NCI-H2227 (cell line): Measurements from ENCODE around the gene PPP1R1B.

Experiments used
- DNase-seq: peaks from one replicate; lab custom pipeline; 2025; ENCODE audit not compliant: unreplicated experiment; lab: John Stamatoyannopoulos, UW

Gene PPP1R1B

GRCh38 chr17:39651923-39652586 lies 25.3 kb downstream of the PPP1R1B start:
- no peak for DNase-seq

GRCh38 chr17:39652587-39653315 lies 26.0 kb downstream of the PPP1R1B start:
- peak; percentile 31 for DNase-seq

GRCh38 chr17:39653316-39653661 lies 26.5 kb downstream of the PPP1R1B start:
- DNase-seq: no peak

- peak; percentile 51 for DNase-seq
These were observed 27.0 kb downstream of the PPP1R1B start for GRCh38 chr17:39653662-39654331.

GRCh38 chr17:39655105-39655504 lies 28.4 kb downstream of the PPP1R1B start:
- DNase-seq: no peak

GRCh38 chr17:39658346-39658745 lies 31.6 kb downstream of the PPP1R1B start:
- no peak for DNase-seq

GRCh38 chr17:39658760-39659159 lies 32.0 kb downstream of the PPP1R1B start:
- DNase-seq: no peak

- DNase-seq: no peak
These were observed 32.7 kb downstream of the PPP1R1B start for GRCh38 chr17:39659279-39660010.

GRCh38 chr17:39660011-39660360 lies 33.2 kb downstream of the PPP1R1B start:
- no peak for DNase-seq

GRCh38 chr17:39660397-39661385 lies 33.9 kb downstream of the PPP1R1B start:
- no peak for DNase-seq

- DNase-seq: no peak
These were observed 35.2 kb downstream of the PPP1R1B start for GRCh38 chr17:39661744-39662541.

- DNase-seq: no peak
These were observed 36.0 kb downstream of the PPP1R1B start for GRCh38 chr17:39662551-39663339.

GRCh38 chr17:39663340-39663687 lies 36.6 kb downstream of the PPP1R1B start:
- DNase-seq: no peak

GRCh38 chr17:39663688-39664580 lies 37.2 kb downstream of the PPP1R1B start:
- DNase-seq: peak; percentile 35

- DNase-seq: no peak
These were observed 38.1 kb downstream of the PPP1R1B start, which contains the start of gene TCAP for GRCh38 chr17:39664581-39665561. Gene TCAP (plus strand): TSS chr17:39665349. CDS start chr17:39665360, 11 bp downstream.

GRCh38 chr17:39665642-39666224 lies 39.0 kb downstream of the PPP1R1B start:
- DNase-seq: no peak
